Activated naive CD4-positive, alpha-beta T cell treated with Interleukin-2 at 50 U/mL for 16 hours (primary cell): ENCODE results near the gene SPATA16.
"Not testable (repeated sequence)": the region's sequence is repeated elsewhere in the genome, so short reads cannot be mapped to it uniquely, and the experiment has no call there.

Source experiments
- DNase-seq: peaks from one replicate; pipeline ENCODE4 v3.0.0-alpha.2; 2020

The SPATA16 gene

GRCh38 chr3:173140986-173141385 is at the start of gene SPATA16:
Gene SPATA16, minus strand, starts transcription at chr3:173141235. Its CDS starts 23,504 bp downstream, at chr3:173117731.
- DNase-seq = no peak

DNA sequence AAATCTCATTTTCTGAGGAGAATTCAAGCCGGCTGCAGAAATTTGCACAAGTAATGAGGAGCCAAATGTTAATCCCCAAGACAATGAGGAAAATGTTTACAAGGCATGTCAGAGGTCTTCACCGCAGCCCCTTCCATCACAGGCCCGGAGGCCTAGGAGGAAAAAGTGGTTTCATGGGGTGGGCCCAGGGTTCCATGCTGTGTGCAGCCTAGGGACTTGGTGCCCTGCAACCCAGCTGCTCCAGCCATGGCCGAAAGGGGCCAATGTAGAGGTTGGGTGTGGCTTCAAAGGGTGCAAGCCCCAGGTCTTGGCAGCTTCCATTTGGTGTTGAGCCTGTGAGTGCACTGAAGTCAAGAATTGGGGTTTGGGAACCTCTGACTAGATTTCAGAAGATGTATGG is 42.0 kb upstream of the SPATA16 start:
- not testable (repeated sequence) for DNase-seq

DNA sequence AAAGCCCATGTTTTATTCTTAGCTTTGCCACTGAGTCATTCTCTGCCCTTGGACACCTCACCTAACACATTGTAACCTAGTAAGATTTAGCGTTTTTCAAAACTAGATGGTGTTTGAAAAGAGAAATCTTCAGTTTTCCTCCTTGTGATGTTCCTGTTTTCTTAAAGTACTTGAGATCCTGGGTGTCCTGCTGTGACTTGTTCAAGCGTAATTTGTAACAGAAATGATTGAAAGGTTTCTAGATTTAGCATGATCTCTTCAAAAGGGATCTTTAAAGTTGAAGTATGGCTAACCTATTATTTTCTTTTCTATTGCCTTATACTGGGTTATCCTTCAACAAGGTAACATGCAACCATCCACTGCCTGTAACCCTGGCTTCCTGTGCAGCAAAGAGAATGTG is 32.6 kb upstream of the SPATA16 start:
- no peak for DNase-seq

DNA sequence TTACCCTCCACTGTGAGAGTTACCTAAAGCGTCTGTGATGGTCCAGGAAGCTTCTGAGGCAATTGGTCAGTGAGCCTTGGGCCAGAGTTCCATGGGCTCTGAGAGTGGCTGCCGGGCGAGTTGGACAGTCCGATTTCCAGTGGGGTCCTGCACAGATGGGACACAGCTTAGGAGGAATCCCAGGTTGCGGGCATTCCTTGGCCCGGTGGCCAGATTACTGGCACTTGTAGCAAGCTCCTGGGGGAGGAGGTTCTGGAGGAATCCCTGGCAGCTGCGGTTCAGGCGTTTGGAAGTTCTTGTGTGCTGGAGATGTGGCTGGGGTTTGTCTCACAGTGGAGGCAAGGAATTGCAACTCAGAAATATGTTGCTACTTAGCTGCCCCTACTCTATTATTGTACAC is 18.1 kb upstream of the SPATA16 start:
- not testable (repeated sequence) for DNase-seq

- not testable (repeated sequence) for DNase-seq
Measured at GRCh38 chr3:173156533-173156932, 15.5 kb upstream of the SPATA16 start.

DNA sequence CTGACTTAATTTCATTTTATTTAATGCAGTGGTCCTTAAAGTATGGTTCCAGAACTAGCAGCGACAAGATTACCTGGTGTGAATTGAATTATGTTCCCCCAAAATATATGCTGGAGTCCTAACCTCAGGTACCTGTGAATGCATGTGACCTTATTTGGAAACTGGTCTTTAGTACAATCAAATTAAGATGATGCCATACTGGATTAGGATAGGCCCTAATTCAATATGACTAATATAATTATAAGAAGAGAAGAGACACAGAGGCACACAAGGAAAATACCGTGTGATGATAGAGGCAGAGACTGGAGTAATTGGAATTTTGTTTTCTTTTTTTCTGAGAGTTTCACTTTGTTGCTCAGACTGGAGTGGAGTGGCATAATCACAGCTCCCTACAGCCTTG is 12.6 kb upstream of the SPATA16 start:
- no peak for DNase-seq

GRCh38 chr3:173139420-173139819 is 1.6 kb downstream of the SPATA16 start:
- DNase-seq = no peak

DNA sequence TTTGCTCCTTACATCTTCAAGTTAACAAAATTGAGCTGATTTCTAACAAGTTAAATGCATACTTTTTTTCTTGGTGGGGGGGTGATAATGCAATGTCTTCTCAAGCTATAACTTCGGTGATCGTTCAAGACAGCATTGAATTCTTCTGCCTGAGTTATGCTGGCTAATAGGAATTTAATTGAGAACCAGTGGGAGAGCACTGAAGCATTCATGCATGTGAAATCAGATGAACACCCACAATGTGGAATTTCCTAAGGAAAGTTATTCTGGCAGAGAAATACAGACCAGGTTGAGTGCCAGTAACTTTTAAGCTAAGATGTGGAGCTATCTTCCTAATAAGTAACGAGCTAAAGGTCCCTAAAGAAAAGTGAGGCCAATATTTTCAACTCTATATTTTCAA is 3.0 kb downstream of the SPATA16 start:
- no peak for DNase-seq

DNA sequence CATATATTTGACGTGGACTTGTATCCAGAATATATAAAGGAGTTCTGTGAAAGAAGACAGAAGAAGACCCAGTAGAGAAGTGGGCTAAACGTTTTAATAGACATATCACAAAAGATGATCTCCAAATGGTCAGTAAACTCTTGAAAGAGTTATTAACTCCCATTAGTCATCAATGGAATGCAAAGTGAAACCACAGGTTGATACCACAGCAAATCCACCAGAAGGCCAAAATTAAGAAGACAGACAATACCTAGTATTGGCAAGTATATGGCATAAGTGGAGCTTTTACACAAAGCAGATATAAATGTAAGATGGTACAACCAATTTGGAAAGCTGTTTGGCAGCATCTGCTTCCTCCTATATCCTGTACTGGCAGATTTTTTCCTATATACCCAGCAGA is 6.0 kb downstream of the SPATA16 start:
- no peak for DNase-seq

DNA sequence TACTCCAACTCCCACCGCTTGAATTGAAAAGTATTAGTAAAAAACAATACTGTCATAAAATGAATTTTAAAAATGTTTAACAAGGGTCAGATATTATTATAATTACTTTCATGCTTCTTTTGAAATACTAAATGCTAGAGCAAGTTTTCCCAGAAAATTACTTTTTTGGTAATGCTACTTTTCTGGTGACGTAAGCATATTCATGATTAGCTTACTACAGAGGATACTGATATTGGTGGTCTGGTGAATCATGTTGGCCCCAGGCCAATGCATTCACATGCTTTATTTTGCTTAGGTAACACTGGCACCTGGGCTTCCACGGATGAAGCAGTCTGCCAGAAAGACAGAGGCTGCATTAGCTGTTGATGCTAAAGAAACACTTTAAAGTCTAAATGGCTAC is 12.4 kb downstream of the SPATA16 start:
- DNase-seq = no peak

- DNase-seq = no peak
Measured at GRCh38 chr3:173111321-173111720, 29.7 kb downstream of the SPATA16 start.

- no peak for DNase-seq
Measured at GRCh38 chr3:173109143-173109542, 31.9 kb downstream of the SPATA16 start.

DNA sequence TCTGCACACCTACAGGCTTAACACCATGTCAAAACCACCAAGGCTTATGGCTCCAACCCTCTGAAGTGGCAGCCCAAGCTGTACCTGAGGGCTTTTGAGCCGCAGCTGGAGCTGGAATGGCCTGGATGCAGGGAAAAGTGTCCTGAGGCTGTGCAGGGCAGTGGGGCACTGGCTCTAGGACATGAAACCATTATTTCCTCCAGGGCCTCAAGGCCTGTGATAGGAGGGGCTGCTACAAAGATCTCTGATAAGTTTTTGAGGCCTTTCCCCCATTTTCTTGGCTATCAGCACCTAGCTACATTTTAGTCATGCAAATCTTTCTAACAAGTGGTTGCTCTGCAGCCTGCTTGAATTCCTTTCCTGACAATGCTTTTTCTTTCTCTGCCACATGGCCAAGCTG is 37.6 kb downstream of the SPATA16 start:
- no peak for DNase-seq

- DNase-seq = no peak
Measured at GRCh38 chr3:173098959-173099358, 42.1 kb downstream of the SPATA16 start.

GRCh38 chr3:173096994-173097785 is 43.8 kb downstream of the SPATA16 start:
- no peak for DNase-seq

GRCh38 chr3:173096140-173096539 is 44.9 kb downstream of the SPATA16 start:
- DNase-seq = no peak

- DNase-seq = no peak
Measured at GRCh38 chr3:173092038-173092437, 49.0 kb downstream of the SPATA16 start.

GRCh38 chr3:173090492-173090891 is 50.5 kb downstream of the SPATA16 start:
- DNase-seq = no peak

GRCh38 chr3:173089283-173089682 is 51.8 kb downstream of the SPATA16 start:
- DNase-seq = no peak

- no peak for DNase-seq
Measured at GRCh38 chr3:173078525-173078924, 62.5 kb downstream of the SPATA16 start.

DNA sequence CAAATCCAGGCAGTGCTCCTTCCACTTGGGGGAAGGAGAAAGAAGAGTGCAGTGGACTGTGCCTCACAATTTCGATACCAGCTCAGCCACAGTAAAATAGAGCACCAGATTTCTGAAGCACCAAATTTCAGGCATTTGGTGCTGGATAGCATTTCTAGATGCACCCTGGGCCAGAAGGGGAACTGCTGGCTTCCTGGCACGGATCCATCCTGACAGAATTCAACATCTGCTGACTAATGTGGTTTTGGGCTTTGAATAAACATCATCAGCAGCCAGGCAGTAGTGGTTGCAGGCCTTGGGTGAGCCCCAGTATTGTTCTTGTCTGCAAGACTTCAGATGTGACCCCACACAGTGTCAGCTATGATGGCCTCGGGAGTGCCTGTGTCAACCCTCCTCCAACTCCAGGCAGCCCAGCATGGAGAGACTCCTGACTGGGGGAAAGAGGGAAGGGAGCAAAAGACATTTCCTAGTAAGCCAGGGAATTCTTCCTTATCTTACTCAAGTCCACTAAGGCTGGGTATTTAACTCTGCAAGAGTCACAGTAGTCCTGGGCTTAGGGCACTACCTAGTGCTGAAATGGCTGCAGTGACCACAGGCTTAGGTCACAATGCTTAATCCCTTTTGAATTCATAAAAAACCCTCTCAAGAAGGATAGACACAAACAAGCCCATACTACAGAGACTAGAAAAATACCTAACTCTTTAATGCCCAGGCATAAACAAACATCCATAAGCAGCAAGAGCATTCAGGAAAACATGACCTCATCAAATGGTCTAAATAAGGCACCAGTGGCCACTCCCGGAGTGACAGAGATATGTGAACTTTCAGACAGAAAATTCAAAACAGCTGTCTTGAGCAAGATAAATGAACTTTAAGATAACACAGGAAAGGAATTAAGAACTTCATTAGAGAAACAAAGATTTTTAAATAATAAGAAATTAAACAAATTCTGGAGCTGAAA is 74.7 kb downstream of the SPATA16 start:
- DNase-seq = no peak

- no peak for DNase-seq
Measured at GRCh38 chr3:173065543-173065981, 75.5 kb downstream of the SPATA16 start.

- no peak for DNase-seq
Measured at GRCh38 chr3:173064631-173065030, 76.4 kb downstream of the SPATA16 start.

GRCh38 chr3:173058229-173058628 is 82.8 kb downstream of the SPATA16 start:
- no peak for DNase-seq
